Activated CD4-positive, alpha-beta T cell treated with anti-CD3 and anti-CD28 coated beads for 36 hours (primary cell): Measurements from ENCODE around the gene STAG1. TPM values are rescaled to one million over a fixed set of nuclear protein-coding genes. Genes with fewer than 3 reads are reported as not detected.
A peak's percentile ranks its signal among the peaks of the same experiment; 100 is the strongest.
"Not testable (repeated sequence)": the region's sequence is repeated elsewhere in the genome, so short reads cannot be mapped to it uniquely, and the experiment has no call there.

ENCODE experiments used
- ATAC-seq: fragments of 200-7000 bp; cut with Tn5 transposase; one replicate; pipeline ENCODE4 v1.10.0; 2021; ENCODE audit warnings: mild to moderate bottlenecking, moderate library complexity
- CTCF ChIA-PET: fragments of 350-600 bp; sonication (Branson Sonifier 250); formaldehyde crosslinking; loops from one replicate; lab custom pipeline; 2021; ENCODE audit warnings: antibody characterized with exemption; lab: Charles Lee
- POLR2A ChIA-PET: fragments of 350-600 bp; sonication (Branson Sonifier 250); formaldehyde crosslinking; loops from one replicate; lab custom pipeline; 2021; ENCODE audit warnings: antibody characterized with exemption, inconsistent platforms; lab: Charles Lee
- DNase-seq: peaks from one replicate; pipeline ENCODE4 v3.0.0-alpha.2; 2020
- H3K27ac Mint-ChIP-seq: one replicate; pipeline ENCODE4 v1.8.0; 2021; ENCODE audit warnings: mixed read lengths
- H3K27me3 Mint-ChIP-seq: one replicate; pipeline ENCODE4 v1.8.0; 2021; ENCODE audit warnings: mixed read lengths
- H3K36me3 Mint-ChIP-seq: one replicate; pipeline ENCODE4 v1.8.0; 2021; ENCODE audit warnings: low read depth, mixed read lengths
- H3K4me1 Mint-ChIP-seq: one replicate; pipeline ENCODE4 v1.8.0; 2021; ENCODE audit warnings: mixed read lengths
- H3K4me3 Mint-ChIP-seq: one replicate; pipeline ENCODE4 v1.8.0; 2021; ENCODE audit warnings: mild to moderate bottlenecking, moderate library complexity, mixed read lengths
- H3K9me3 Mint-ChIP-seq: one replicate; pipeline ENCODE4 v1.8.0; 2021; ENCODE audit warnings: low read depth, mixed read lengths
- intact Hi-C, 2 experiments: fragments of 100-400 bp; cut with DNase I in 1 of 2; cut with micrococcal nuclease in 1 of 2; formaldehyde crosslinking; loops; one replicate each; pipeline versions ENCODE4 v1.14.2 to v1.15.1; 2022 to 2024; cut with DNase I, micrococcal nuclease
- total RNA-seq, 2 experiments: library from RNA; stranded (reverse); gene quantifications; one replicate each; pipeline ENCODE4 v1.2.3, GENCODE V29; 2021

The STAG1 gene
- total RNA-seq, 2 experiments from 2014 or later, result 27.1 to 36.0 TPM

GRCh38 chr3:136409549-136409948 lies 342.6 kb downstream of the STAG1 start:
- no peak for DNase-seq
- H3K9me3 Mint-ChIP-seq, result no peaks in the 10 kb centered on the region
- ATAC-seq, result no peak
- intact Hi-C loops, result no loop called here
- ChIA-PET CTCF (interaction anchor here (0.7 to 1.1 kb wide), 2 partner anchors 19 to 700 kb away, joined by 3 read pairs; no protein-coding TSS in a partner anchor), POLR2A (no interaction called here)
- no peak overlapping the region for H3K4me3 Mint-ChIP-seq
- no peaks in the 10 kb centered on the region for H3K27me3 Mint-ChIP-seq
- no peak overlapping the region for H3K27ac Mint-ChIP-seq
- peaks cover 14% of the 10 kb centered on the region for H3K36me3 Mint-ChIP-seq
- no peaks in the 10 kb centered on the region for H3K4me1 Mint-ChIP-seq

GRCh38 chr3:136404056-136404455 lies 348.1 kb downstream of the STAG1 start:
- no peaks in the 10 kb centered on the region for H3K9me3 Mint-ChIP-seq
- H3K36me3 Mint-ChIP-seq, result peaks cover 4% of the 10 kb centered on the region
- no peaks in the 10 kb centered on the region for H3K27me3 Mint-ChIP-seq
- ChIA-PET CTCF (interaction anchor here (0.6 to 0.9 kb wide), 3 partner anchors 10 to 159 kb away, joined by 3 to 4 read pairs (median 3); no protein-coding TSS in a partner anchor), POLR2A (no interaction called here)
- no peak for ATAC-seq
- intact Hi-C loops, result no loop called here
- no peak overlapping the region for H3K4me3 Mint-ChIP-seq
- no peaks in the 10 kb centered on the region for H3K4me1 Mint-ChIP-seq
- no peak overlapping the region for H3K27ac Mint-ChIP-seq
- DNase-seq, result no peak

- intact Hi-C loops, result loop anchor here in 1 of 2 experiments (10.0 kb wide), 1 partner anchor 322 kb away; no protein-coding TSS in a partner anchor
- Mint-ChIP-seq H3K36me3 (peaks cover 4% of the 10 kb centered on the region), H3K27ac (no peak overlapping the region), H3K4me3 (no peak overlapping the region), H3K9me3 (no peaks in the 10 kb centered on the region), H3K27me3 (no peaks in the 10 kb centered on the region), H3K4me1 (no peaks in the 10 kb centered on the region)
- DNase-seq (no peak), ATAC-seq (no peak)
- ChIA-PET CTCF (interaction anchor here (1.2 kb wide), 1 partner anchor 10 kb away, joined by 3 read pairs; no protein-coding TSS in a partner anchor), POLR2A (no interaction called here)
Measured at GRCh38 chr3:136396916-136397315, 355.3 kb downstream of the STAG1 start.

- H3K4me3 Mint-ChIP-seq, result no peak overlapping the region
- no peaks in the 10 kb centered on the region for H3K4me1 Mint-ChIP-seq
- H3K27me3 Mint-ChIP-seq, result no peaks in the 10 kb centered on the region
- no peaks in the 10 kb centered on the region for H3K9me3 Mint-ChIP-seq
- no peaks in the 10 kb centered on the region for H3K36me3 Mint-ChIP-seq
- ATAC-seq (no peak), DNase-seq (no peak)
- ChIA-PET CTCF (interaction anchor here (0.5 to 2.1 kb wide), 5 partner anchors 19 to 623 kb away, joined by 3 to 14 read pairs (median 3); no protein-coding TSS in a partner anchor), POLR2A (no interaction called here)
- intact Hi-C loops, result loop anchor here (2.0 to 10.0 kb wide), 3 partner anchors 316 to 362 kb away; partner anchors contain the start of gene STAG1 (in 1 of the 2)
- H3K27ac Mint-ChIP-seq, result no peak overlapping the region
Measured at GRCh38 chr3:136390574-136390973, 361.6 kb downstream of the STAG1 start.

GRCh38 chr3:136387031-136387430 lies 365.1 kb downstream of the STAG1 start:
- H3K36me3 Mint-ChIP-seq, result no peaks in the 10 kb centered on the region
- DNase-seq (no peak), ATAC-seq (no peak)
- intact Hi-C loops, result no loop called here
- ChIA-PET CTCF (interaction anchor here (0.7 to 0.8 kb wide), 2 partner anchors 9 to 24 kb away, joined by 3 read pairs; no protein-coding TSS in a partner anchor), POLR2A (no interaction called here)
- no peak overlapping the region for H3K27ac Mint-ChIP-seq
- peaks cover 3% of the 10 kb centered on the region for H3K4me1 Mint-ChIP-seq
- H3K9me3 Mint-ChIP-seq, result no peaks in the 10 kb centered on the region
- no peak overlapping the region for H3K4me3 Mint-ChIP-seq
- no peaks in the 10 kb centered on the region for H3K27me3 Mint-ChIP-seq

- no peaks in the 10 kb centered on the region for H3K27me3 Mint-ChIP-seq
- H3K4me3 Mint-ChIP-seq, result no peak overlapping the region
- ATAC-seq, result peak; percentile 53
Measured at GRCh38 chr3:136385457-136385856, 366.7 kb downstream of the STAG1 start.

GRCh38 chr3:136381051-136381450 lies 371.1 kb downstream of the STAG1 start:
- no peak overlapping the region for H3K27ac Mint-ChIP-seq
- no peak overlapping the region for H3K4me3 Mint-ChIP-seq
- no peaks in the 10 kb centered on the region for H3K9me3 Mint-ChIP-seq
- ChIA-PET CTCF (interaction anchor here (1.1 to 1.2 kb wide), 2 partner anchors 11 to 633 kb away, joined by 7 to 8 read pairs; no protein-coding TSS in a partner anchor), POLR2A (no interaction called here)
- H3K27me3 Mint-ChIP-seq, result no peaks in the 10 kb centered on the region
- DNase-seq (no peak), ATAC-seq (no peak)
- peaks cover 7% of the 10 kb centered on the region for H3K36me3 Mint-ChIP-seq
- peaks cover 3% of the 10 kb centered on the region for H3K4me1 Mint-ChIP-seq
- intact Hi-C loops, result no loop called here

More at GRCh38 chr3:136385457-136385856, 366.7 kb downstream of the STAG1 start:
- no peak for DNase-seq
- Mint-ChIP-seq H3K9me3 (no peaks in the 10 kb centered on the region), H3K36me3 (no peaks in the 10 kb centered on the region), H3K4me1 (peaks cover 3% of the 10 kb centered on the region), H3K27ac (no peak overlapping the region)
- intact Hi-C loops, result no loop called here
- ChIA-PET CTCF (interaction anchor here (0.8 to 1.0 kb wide), 2 partner anchors 18 to 169 kb away, joined by 3 read pairs; no protein-coding TSS in a partner anchor), POLR2A (no interaction called here)

GRCh38 chr3:136380530-136380929 lies 371.6 kb downstream of the STAG1 start:
- Mint-ChIP-seq H3K36me3 (peaks cover 7% of the 10 kb centered on the region), H3K4me1 (peaks cover 3% of the 10 kb centered on the region), H3K9me3 (no peaks in the 10 kb centered on the region), H3K4me3 (no peak overlapping the region), H3K27ac (no peak overlapping the region), H3K27me3 (no peaks in the 10 kb centered on the region)
- ChIA-PET POLR2A (no interaction called here), CTCF (interaction anchor here (1.1 to 1.2 kb wide), 2 partner anchors 11 to 633 kb away, joined by 7 to 8 read pairs; no protein-coding TSS in a partner anchor)
- no peak for ATAC-seq
- DNase-seq, result no peak
- intact Hi-C loops, result no loop called here

- Mint-ChIP-seq H3K4me1 (no peaks in the 10 kb centered on the region), H3K9me3 (peaks cover 2% of the 10 kb centered on the region), H3K27me3 (no peaks in the 10 kb centered on the region), H3K4me3 (no peak overlapping the region), H3K36me3 (peaks cover 22% of the 10 kb centered on the region), H3K27ac (no peak overlapping the region)
- intact Hi-C loops, result no loop called here
- ATAC-seq (no peak), DNase-seq (no peak)
- ChIA-PET CTCF (interaction anchor here (2.2 kb wide), 1 partner anchor 14 kb away, joined by 8 read pairs; no protein-coding TSS in a partner anchor), POLR2A (no interaction called here)
Measured at GRCh38 chr3:136378011-136378410, 374.2 kb downstream of the STAG1 start.

GRCh38 chr3:136377508-136377907 lies 374.7 kb downstream of the STAG1 start:
- H3K4me1 Mint-ChIP-seq, result no peaks in the 10 kb centered on the region
- DNase-seq, result no peak
- CTCF ChIA-PET, result no interaction called here

GRCh38 chr3:136375800-136376199 lies 376.4 kb downstream of the STAG1 start:
- CTCF ChIA-PET, result interaction anchor here (0.6 kb wide), 1 partner anchor 637 kb away, joined by 3 read pairs; no protein-coding TSS in a partner anchor
- POLR2A ChIA-PET, H3K4me3 Mint-ChIP-seq, ATAC-seq, DNase-seq, H3K27me3 Mint-ChIP-seq, intact Hi-C loops, H3K9me3 Mint-ChIP-seq, H3K4me1 Mint-ChIP-seq, H3K27ac Mint-ChIP-seq: not testable (repeated sequence)
- H3K36me3 Mint-ChIP-seq, result peaks cover 28% of the 10 kb centered on the region

More at GRCh38 chr3:136377508-136377907, 374.7 kb downstream of the STAG1 start:
- Mint-ChIP-seq H3K36me3 (peaks cover 23% of the 10 kb centered on the region), H3K27me3 (no peaks in the 10 kb centered on the region), H3K4me3 (no peak overlapping the region), H3K9me3 (peaks cover 2% of the 10 kb centered on the region), H3K27ac (no peak overlapping the region)
- POLR2A ChIA-PET, result no interaction called here
- ATAC-seq, result no peak
- intact Hi-C loops, result no loop called here

GRCh38 chr3:136366289-136366688 lies 385.9 kb downstream of the STAG1 start:
- no peak overlapping the region for H3K4me3 Mint-ChIP-seq
- H3K27me3 Mint-ChIP-seq, result no peaks in the 10 kb centered on the region
- DNase-seq, result no peak
- H3K4me1 Mint-ChIP-seq, result no peaks in the 10 kb centered on the region
- H3K36me3 Mint-ChIP-seq, result peaks cover 21% of the 10 kb centered on the region
- intact Hi-C loops, result no loop called here
- no peak for ATAC-seq
- ChIA-PET CTCF (interaction anchor here (0.7 to 3.1 kb wide), 4 partner anchors 14 to 52 kb away, joined by 3 to 16 read pairs (median 3); no protein-coding TSS in a partner anchor), POLR2A (no interaction called here)
- no peak overlapping the region for H3K27ac Mint-ChIP-seq
- H3K9me3 Mint-ChIP-seq, result no peaks in the 10 kb centered on the region
